ENCODE measurements around the gene HJURP. TPM values are rescaled to one million over a fixed set of nuclear protein-coding genes. Genes with fewer than 3 reads are reported as not detected.

HJURP gene
- total RNA-seq, 1 donor from 2014 or later, result 3.9 TPM

- DNase-seq (ENCODE audit: low spot score), result no peak
Measured at GRCh38 chr2:233814056-233814835, 40.1 kb downstream of the HJURP start.

GRCh38 chr2:233813236-233814055 is 40.9 kb downstream of the HJURP start:
- DNase-seq (ENCODE audit: low spot score), result no peak

GRCh38 chr2:233811732-233812131 is 42.6 kb downstream of the HJURP start:
- no peak for DNase-seq (ENCODE audit: low spot score)

- DNase-seq (ENCODE audit: low spot score), result no peak
Measured at GRCh38 chr2:233811087-233811486, 43.2 kb downstream of the HJURP start.

- no peak for DNase-seq (ENCODE audit: low spot score)
Measured at GRCh38 chr2:233810385-233810784, 44.0 kb downstream of the HJURP start.

- no peak for DNase-seq (ENCODE audit: low spot score)
Measured at GRCh38 chr2:233807966-233808935, 46.1 kb downstream of the HJURP start.

GRCh38 chr2:233807215-233807865 is 47.0 kb downstream of the HJURP start:
- no peak for DNase-seq (ENCODE audit: low spot score)

- DNase-seq (ENCODE audit: low spot score), result no peak
Measured at GRCh38 chr2:233803994-233804393, 50.3 kb downstream of the HJURP start.

GRCh38 chr2:233803292-233803911 is 50.9 kb downstream of the HJURP start:
- no peak for DNase-seq (ENCODE audit: low spot score)

GRCh38 chr2:233802132-233802815 is 52.1 kb downstream of the HJURP start:
- DNase-seq (ENCODE audit: low spot score), result no peak

- DNase-seq (ENCODE audit: low spot score), result no peak
Measured at GRCh38 chr2:233801357-233802131, 52.8 kb downstream of the HJURP start.

GRCh38 chr2:233800208-233800607 is 54.1 kb downstream of the HJURP start:
- no peak for DNase-seq (ENCODE audit: low spot score)

- DNase-seq (ENCODE audit: low spot score), result no peak
Measured at GRCh38 chr2:233799716-233800115, 54.6 kb downstream of the HJURP start.

- DNase-seq (ENCODE audit: low spot score), result no peak
Measured at GRCh38 chr2:233799087-233799665, 55.2 kb downstream of the HJURP start.

- no peak for DNase-seq (ENCODE audit: low spot score)
Measured at GRCh38 chr2:233798335-233799086, 55.8 kb downstream of the HJURP start.

- no peak for DNase-seq (ENCODE audit: low spot score)
Measured at GRCh38 chr2:233796254-233796653, 58.1 kb downstream of the HJURP start.

GRCh38 chr2:233795735-233796171 is 58.6 kb downstream of the HJURP start:
- DNase-seq (ENCODE audit: low spot score), result no peak

GRCh38 chr2:233794128-233794658 is 60.1 kb downstream of the HJURP start:
- no peak for DNase-seq (ENCODE audit: low spot score)
